Natural killer cell (primary cell): ENCODE measurements around the gene GSE1. TPM values are rescaled to one million over a fixed set of nuclear protein-coding genes. Genes with fewer than 3 reads are reported as not detected.

Experiments used
- ATAC-seq, 3 donors: fragments of 150-1000 bp in 2 of 3; fragments of 200-7000 bp in 1 of 3; cut with Tn5 transposase; 1 replicate in 1 of 3; 2 replicates in 2 of 3; pipeline ENCODE4 v1.10.0; 2021; ENCODE audit warnings: mild to moderate bottlenecking in 2 of 3, moderate library complexity in 2 of 3
- DNase-seq, 2 donors: peaks; one replicate each; pipeline versions ENCODE4 v3.0.0 to v3.0.0-alpha.2; 2013 to 2021; ENCODE audit warnings: mixed read lengths in 1 of 2
- H3K27ac ChIP-seq: one replicate; pipeline ENCODE4 v1.5.1; 2013; ENCODE audit warnings: mild to moderate bottlenecking, low read length
- H3K27me3 ChIP-seq: one replicate; pipeline ENCODE4 v1.6.1; 2013; ENCODE audit warnings: low read length; ENCODE audit not compliant: control insufficient read depth, insufficient read depth
- H3K36me3 ChIP-seq: one replicate; pipeline ENCODE4 v1.6.1; 2013; ENCODE audit warnings: low read length; ENCODE audit not compliant: control insufficient read depth, insufficient read depth
- H3K4me1 ChIP-seq: one replicate; pipeline ENCODE4 v1.6.1; 2013; ENCODE audit warnings: low read length; ENCODE audit not compliant: control insufficient read depth, insufficient read depth
- H3K4me3 ChIP-seq: one replicate; pipeline ENCODE4 v1.5.1; 2013; ENCODE audit warnings: low read length
- H3K9me3 ChIP-seq: one replicate; pipeline ENCODE4 v1.6.1; 2013; ENCODE audit warnings: low read length; ENCODE audit not compliant: control insufficient read depth, insufficient read depth
- H3K27ac Mint-ChIP-seq, 2 donors: one replicate each; pipeline ENCODE4 v1.8.0; 2022; ENCODE audit warnings: mild to moderate bottlenecking in 2 of 2, mixed read lengths in 2 of 2, moderate library complexity in 1 of 2
- H3K27me3 Mint-ChIP-seq, 2 donors: one replicate each; pipeline ENCODE4 v1.8.0; 2022; ENCODE audit warnings: low read depth in 2 of 2, mixed read lengths in 2 of 2
- H3K36me3 Mint-ChIP-seq: one replicate; pipeline ENCODE4 v1.8.0; 2022; ENCODE audit warnings: mixed read lengths
- H3K4me1 Mint-ChIP-seq, 2 donors: one replicate each; pipeline ENCODE4 v1.8.0; 2022; ENCODE audit warnings: mixed read lengths in 2 of 2
- H3K4me3 Mint-ChIP-seq: one replicate; pipeline ENCODE4 v1.8.0; 2022; ENCODE audit warnings: mild to moderate bottlenecking, moderate library complexity, mixed read lengths
- H3K9me3 Mint-ChIP-seq, 2 donors: one replicate each; pipeline ENCODE4 v1.8.0; 2022; ENCODE audit warnings: mixed read lengths in 2 of 2
- WGBS: methylation state at CpG from one replicate; pipeline ENCODE4 v1.1.7; 2013; ENCODE audit warnings: missing lambda C conversion rate; ENCODE audit not compliant: insufficient coverage; 5-methylcytosine and 5-hydroxymethylcytosine counted together
- intact Hi-C: fragments of 100-400 bp; cut with micrococcal nuclease; formaldehyde crosslinking; loops from one replicate; pipeline ENCODE4 v1.14.2; 2022
- total RNA-seq, 4 donors: library from RNA; stranded (reverse); fragments of 120-200 nt in 1 of 4; gene quantifications; one replicate each; pipeline versions ENCODE4 v1.2.3 to v1.2.4, GENCODE V29; 2013 to 2022
- TF ChIP-seq, protein P1 (sequence below): fragments of 200-600 bp; IDR thresholded peaks from one replicate; pipeline ENCODE4 v1.8.0; 2022; ENCODE audit warnings: antibody characterized with exemption

Gene GSE1
- total RNA-seq, 3 donors from 2014 or later (not counting 1 experiment from before 2014, with no cell fraction given), result 232 to 277 (median 233) TPM

DNA sequence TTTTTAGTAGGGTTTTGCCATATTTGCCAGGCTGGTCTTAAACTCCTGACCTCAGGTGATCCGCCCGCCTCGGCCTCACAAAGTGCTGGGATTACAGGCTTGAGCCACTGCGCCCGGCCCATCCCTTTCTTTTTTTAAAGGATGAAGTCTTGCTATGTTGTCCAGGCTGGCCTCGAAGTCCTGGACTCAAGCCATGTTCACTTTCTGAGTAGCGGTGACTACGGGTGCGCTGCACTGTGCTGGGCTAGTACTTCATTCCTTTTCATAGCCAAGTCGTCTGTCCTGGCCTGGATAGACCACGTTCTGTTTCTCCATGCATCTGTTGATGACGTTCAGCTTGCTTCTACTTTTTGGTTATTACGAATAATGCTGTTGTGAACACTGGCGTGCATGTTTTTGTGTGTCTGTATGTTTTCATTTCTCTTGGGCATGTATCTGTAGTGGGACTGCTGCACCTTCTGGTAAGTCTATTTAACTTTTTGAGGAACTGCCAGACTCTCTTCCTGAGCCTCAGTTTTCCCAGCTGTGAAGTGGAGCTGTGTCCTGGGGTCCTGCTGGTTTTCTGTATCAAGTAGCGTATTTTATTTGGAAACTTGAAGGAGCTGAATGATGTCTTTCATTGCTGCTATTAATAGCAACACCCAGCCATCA, 40.0 kb upstream of the GSE1 start:
- H3K27me3 ChIP-seq, result no peaks in the 10 kb centered on the region
- TF ChIP-seq, protein P1, sequence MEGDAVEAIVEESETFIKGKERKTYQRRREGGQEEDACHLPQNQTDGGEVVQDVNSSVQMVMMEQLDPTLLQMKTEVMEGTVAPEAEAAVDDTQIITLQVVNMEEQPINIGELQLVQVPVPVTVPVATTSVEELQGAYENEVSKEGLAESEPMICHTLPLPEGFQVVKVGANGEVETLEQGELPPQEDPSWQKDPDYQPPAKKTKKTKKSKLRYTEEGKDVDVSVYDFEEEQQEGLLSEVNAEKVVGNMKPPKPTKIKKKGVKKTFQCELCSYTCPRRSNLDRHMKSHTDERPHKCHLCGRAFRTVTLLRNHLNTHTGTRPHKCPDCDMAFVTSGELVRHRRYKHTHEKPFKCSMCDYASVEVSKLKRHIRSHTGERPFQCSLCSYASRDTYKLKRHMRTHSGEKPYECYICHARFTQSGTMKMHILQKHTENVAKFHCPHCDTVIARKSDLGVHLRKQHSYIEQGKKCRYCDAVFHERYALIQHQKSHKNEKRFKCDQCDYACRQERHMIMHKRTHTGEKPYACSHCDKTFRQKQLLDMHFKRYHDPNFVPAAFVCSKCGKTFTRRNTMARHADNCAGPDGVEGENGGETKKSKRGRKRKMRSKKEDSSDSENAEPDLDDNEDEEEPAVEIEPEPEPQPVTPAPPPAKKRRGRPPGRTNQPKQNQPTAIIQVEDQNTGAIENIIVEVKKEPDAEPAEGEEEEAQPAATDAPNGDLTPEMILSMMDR, result no peak
- no peak overlapping the region for H3K27ac ChIP-seq
- no peaks in the 10 kb centered on the region for H3K9me3 ChIP-seq
- no peak for DNase-seq
- Mint-ChIP-seq H3K4me3 (peak overlapping the region; percentile 95), H3K27ac (peak overlapping the region; percentile 96 to 99), H3K27me3 (peaks cover 0 to 3% of the 10 kb centered on the region in 2 donors), H3K36me3 (no peaks in the 10 kb centered on the region), H3K9me3 (no peaks in the 10 kb centered on the region), H3K4me1 (peaks cover 88 to 94% of the 10 kb centered on the region in 2 donors)
- H3K4me3 ChIP-seq, result no peak overlapping the region
- no peaks in the 10 kb centered on the region for H3K36me3 ChIP-seq
- ATAC-seq, result no peak
- intact Hi-C loops, result no loop called here
- H3K4me1 ChIP-seq, result peaks cover 92% of the 10 kb centered on the region
- 89% methylated on average over 15 of the region's 15 CpGs for WGBS

DNA sequence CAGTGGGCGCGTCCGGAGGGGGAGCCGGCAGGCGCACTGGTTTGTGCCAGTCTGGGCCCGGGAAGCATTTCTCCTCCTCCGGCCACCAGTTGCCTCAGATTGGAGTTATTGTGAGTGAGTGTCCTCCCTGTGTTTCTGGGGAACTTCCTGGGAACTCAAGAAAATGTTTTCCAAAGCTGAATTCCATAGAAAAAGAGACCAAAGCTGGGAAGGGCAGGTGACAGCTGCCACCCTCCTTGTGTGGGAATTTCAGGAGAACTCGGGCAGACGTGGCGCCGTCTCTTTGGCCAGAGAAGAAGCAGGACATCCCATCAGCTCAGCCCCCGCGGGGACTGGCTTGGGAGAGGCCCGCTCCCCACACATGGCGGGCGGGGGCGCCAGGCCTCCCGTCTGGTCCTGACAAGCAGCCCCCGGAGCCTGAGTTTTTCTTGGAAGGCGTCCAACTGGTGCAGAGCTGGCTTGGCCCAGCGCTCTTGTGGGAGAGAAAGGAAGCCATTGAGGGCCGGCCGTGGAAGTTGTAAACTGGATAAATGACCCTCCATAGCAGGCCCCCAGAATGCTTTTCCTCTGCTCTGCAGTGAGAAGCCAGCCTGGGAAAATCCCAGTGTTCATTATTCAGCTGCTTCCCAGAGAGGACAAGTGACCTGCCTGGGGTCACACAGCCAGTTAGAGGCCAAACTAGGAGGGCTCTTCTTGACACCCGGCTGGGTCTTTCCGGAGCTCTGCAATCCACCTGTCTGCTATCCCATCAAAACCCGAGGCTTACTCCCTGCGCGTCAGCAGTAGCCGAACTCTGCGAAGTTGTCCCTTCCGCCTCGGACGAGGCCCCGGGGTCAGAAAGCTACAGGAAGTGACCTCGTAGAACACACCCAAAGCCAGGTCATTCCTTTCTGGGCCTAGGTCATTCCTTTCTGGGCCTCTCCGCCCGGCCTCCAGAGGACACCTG, 39.2 kb upstream of the GSE1 start:
- H3K27ac Mint-ChIP-seq, result peak overlapping the region; percentile 96 to 99
- Histone ChIP-seq H3K4me1 (peaks cover 92% of the 10 kb centered on the region), H3K4me3 (no peak overlapping the region), H3K9me3 (no peaks in the 10 kb centered on the region), H3K27ac (no peak overlapping the region), H3K36me3 (no peaks in the 10 kb centered on the region), H3K27me3 (no peaks in the 10 kb centered on the region)
- no peaks in the 10 kb centered on the region for H3K36me3 Mint-ChIP-seq
- peaks cover 88 to 94% of the 10 kb centered on the region in 2 donors for H3K4me1 Mint-ChIP-seq
- DNase-seq, result no peak
- intact Hi-C loops, result no loop called here
- TF ChIP-seq, protein P1, result no peak
- peak overlapping the region; percentile 95 for H3K4me3 Mint-ChIP-seq
- no peak for ATAC-seq
- 80% methylated on average over 37 of the region's 37 CpGs for WGBS
- peaks cover 0 to 3% of the 10 kb centered on the region in 2 donors for H3K27me3 Mint-ChIP-seq
- no peaks in the 10 kb centered on the region for H3K9me3 Mint-ChIP-seq

DNA sequence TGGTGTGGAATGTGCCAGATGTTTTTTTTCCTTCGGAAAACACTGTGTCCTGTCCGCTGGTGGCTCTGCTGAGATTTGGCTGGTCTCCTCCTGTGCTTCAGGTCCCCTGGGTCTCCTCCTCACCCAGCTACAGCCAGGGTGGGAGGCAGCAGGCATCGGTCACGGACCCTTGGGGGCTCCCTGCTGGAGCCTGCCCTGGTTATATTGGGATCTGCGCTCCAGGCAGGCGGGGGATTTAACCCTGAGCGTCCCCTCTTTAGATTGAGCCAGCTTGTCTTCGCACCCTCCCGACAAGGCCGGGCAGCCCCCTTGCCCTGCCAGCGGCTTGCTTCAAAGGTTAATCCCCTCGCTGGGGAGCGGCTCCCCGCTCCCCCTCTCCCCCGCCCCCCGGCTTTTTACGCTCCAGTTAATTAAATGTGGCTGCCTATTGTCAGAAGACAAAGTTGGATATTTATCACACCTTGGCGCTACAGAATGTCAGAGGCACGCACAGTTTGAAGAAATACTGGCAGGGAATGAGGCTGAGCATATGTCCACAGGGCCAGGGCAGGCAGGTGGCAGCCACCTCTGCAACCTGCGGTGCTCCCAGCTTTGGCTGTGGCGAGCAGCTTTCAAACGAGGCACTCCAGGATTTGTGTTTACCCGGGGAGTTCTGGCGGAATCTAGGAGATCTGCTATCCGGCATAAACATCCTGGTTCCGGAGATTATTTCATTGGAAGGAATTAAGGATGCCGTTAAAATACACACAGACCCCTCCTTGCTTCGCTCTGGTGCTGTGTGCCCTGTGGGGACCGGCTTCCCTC, 38.2 kb upstream of the GSE1 start:
- Histone ChIP-seq H3K27me3 (no peaks in the 10 kb centered on the region), H3K9me3 (no peaks in the 10 kb centered on the region), H3K27ac (no peak overlapping the region), H3K36me3 (no peaks in the 10 kb centered on the region), H3K4me1 (peaks cover 92% of the 10 kb centered on the region), H3K4me3 (no peak overlapping the region)
- peaks cover 0 to 3% of the 10 kb centered on the region in 2 donors for H3K27me3 Mint-ChIP-seq
- H3K4me1 Mint-ChIP-seq, result peaks cover 88 to 94% of the 10 kb centered on the region in 2 donors
- H3K36me3 Mint-ChIP-seq, result no peaks in the 10 kb centered on the region
- H3K9me3 Mint-ChIP-seq, result no peaks in the 10 kb centered on the region
- intact Hi-C loops, result no loop called here
- ATAC-seq (no peak), DNase-seq (no peak)
- TF ChIP-seq, protein P1, result no peak
- peak overlapping the region; percentile 96 to 99 for H3K27ac Mint-ChIP-seq
- WGBS, result 89% methylated on average over 29 of the region's 29 CpGs
- peak overlapping the region; percentile 75 for H3K4me3 Mint-ChIP-seq
